H9 (cell line): ENCODE results near the gene MAGI1. TPM values are rescaled to one million over a fixed set of nuclear protein-coding genes. Genes with fewer than 3 reads are reported as not detected.

Experiments used
- DNase-seq: peaks from one replicate; pipeline ENCODE4 v3.0.0-alpha.2; 2017
- H2AFZ ChIP-seq: one replicate; pipeline ENCODE4 v1.6.1; 2013; ENCODE audit warnings: mild to moderate bottlenecking, low read length, control low read depth, moderate library complexity
- H2AK5ac ChIP-seq: 2 replicates; pipeline ENCODE4 v1.6.1; 2013; ENCODE audit warnings: low read length, control low read depth, mixed read lengths; ENCODE audit not compliant: insufficient read length
- H2BK120ac ChIP-seq: one replicate; pipeline ENCODE4 v1.6.1; 2013; ENCODE audit warnings: low read depth, mild to moderate bottlenecking, low read length, control low read depth, inconsistent platforms; ENCODE audit not compliant: poor library complexity, severe bottlenecking
- H2BK12ac ChIP-seq: 2 replicates; pipeline ENCODE4 v1.6.1; 2013; ENCODE audit warnings: low read length, control low read depth, mixed read lengths, low read depth; ENCODE audit not compliant: insufficient read length
- H2BK15ac ChIP-seq: 2 replicates; pipeline ENCODE4 v1.6.1; 2013; ENCODE audit warnings: low read depth, low read length, control low read depth
- H2BK20ac ChIP-seq: one replicate; pipeline ENCODE4 v1.6.1; 2013; ENCODE audit warnings: low read depth, mild to moderate bottlenecking, low read length, control low read depth, inconsistent platforms; ENCODE audit not compliant: poor library complexity, severe bottlenecking
- H2BK5ac ChIP-seq: 2 replicates; pipeline ENCODE4 v1.6.1; 2013; ENCODE audit warnings: low read length, control low read depth, mixed read lengths; ENCODE audit not compliant: insufficient read length
- H3K14ac ChIP-seq: 2 replicates; pipeline ENCODE4 v1.6.1; 2013; ENCODE audit warnings: low read length, control low read depth; ENCODE audit not compliant: insufficient read depth
- H3K18ac ChIP-seq: 2 replicates; pipeline ENCODE4 v1.6.1; 2013; ENCODE audit warnings: low read depth, mild to moderate bottlenecking, mixed read lengths, low read length, control low read depth; ENCODE audit not compliant: insufficient read length
- H3K23ac ChIP-seq: 2 replicates; pipeline ENCODE4 v1.6.1; 2013; ENCODE audit warnings: low read length, control low read depth, mixed read lengths, low read depth; ENCODE audit not compliant: insufficient read length
- H3K23me2 ChIP-seq: 2 replicates; pipeline ENCODE4 v1.6.1; 2013; ENCODE audit warnings: low read depth, mild to moderate bottlenecking, mixed read lengths, low read length, control low read depth; ENCODE audit not compliant: insufficient read length, poor library complexity, severe bottlenecking
- H3K27ac ChIP-seq: 2 replicates; pipeline ENCODE4 v1.5.1; 2013; ENCODE audit warnings: low read length, control low read depth, mixed read lengths, low read depth; ENCODE audit not compliant: insufficient read length
- H3K27me3 ChIP-seq: 2 replicates; pipeline ENCODE4 v1.6.1; 2013; ENCODE audit warnings: low read length, control low read depth, inconsistent platforms; ENCODE audit not compliant: insufficient read depth
- H3K4ac ChIP-seq: 2 replicates; pipeline ENCODE4 v1.6.1; 2013; ENCODE audit warnings: low read depth, mild to moderate bottlenecking, control low read depth, inconsistent platforms, low read length, moderate library complexity
- H3K4me1 ChIP-seq: 2 replicates; pipeline ENCODE4 v1.6.1; 2013; ENCODE audit warnings: low read length, control low read depth, inconsistent platforms; ENCODE audit not compliant: insufficient read depth
- H3K4me2 ChIP-seq: 2 replicates; pipeline ENCODE4 v1.6.1; 2013; ENCODE audit warnings: low read length, control low read depth, mixed read lengths; ENCODE audit not compliant: insufficient read length, insufficient read depth
- H3K56ac ChIP-seq: 2 replicates; pipeline ENCODE4 v1.6.1; 2013; ENCODE audit warnings: low read depth, mild to moderate bottlenecking, mixed read lengths, low read length, control low read depth; ENCODE audit not compliant: insufficient read length
- H3K79me1 ChIP-seq: 2 replicates; pipeline ENCODE4 v1.6.1; 2013; ENCODE audit warnings: low read depth, mild to moderate bottlenecking, moderate library complexity, low read length, control low read depth, inconsistent platforms; ENCODE audit not compliant: insufficient read depth, poor library complexity, severe bottlenecking
- H3K79me2 ChIP-seq: 2 replicates; pipeline ENCODE4 v1.6.1; 2013; ENCODE audit warnings: low read length, control low read depth, inconsistent platforms; ENCODE audit not compliant: insufficient read depth
- H3K9ac ChIP-seq: 2 replicates; pipeline ENCODE4 v1.6.1; 2013; ENCODE audit warnings: low read length, control low read depth, mixed read lengths; ENCODE audit not compliant: insufficient read length; ENCODE audit errors: extremely low read depth
- H3K9me3 ChIP-seq: one replicate; pipeline ENCODE4 v1.6.1; 2013; ENCODE audit warnings: low read depth, low read length, inconsistent platforms; ENCODE audit not compliant: control insufficient read depth
- H3T11ph ChIP-seq: one replicate; pipeline ENCODE4 v1.6.1; 2013; ENCODE audit warnings: mild to moderate bottlenecking, low read length, control low read depth, inconsistent platforms
- H4K20me1 ChIP-seq: one replicate; pipeline ENCODE4 v1.6.1; 2013; ENCODE audit not compliant: control insufficient read depth, insufficient read length, insufficient read depth
- H4K5ac ChIP-seq: 2 replicates; pipeline ENCODE4 v1.6.1; 2013; ENCODE audit warnings: low read depth, mild to moderate bottlenecking, mixed read lengths, low read length, control low read depth; ENCODE audit not compliant: insufficient read length
- H4K8ac ChIP-seq: replicated peaks from 2 replicates; pipeline ENCODE4 v1.6.1; 2013; ENCODE audit warnings: low read length, control low read depth, mixed read lengths, low read depth; ENCODE audit not compliant: insufficient read length
- H4K91ac ChIP-seq: 2 replicates; pipeline ENCODE4 v1.6.1; 2013; ENCODE audit warnings: low read depth, mild to moderate bottlenecking, moderate library complexity, mixed read lengths, low read length, control low read depth; ENCODE audit not compliant: insufficient read length
- H3K27ac Mint-ChIP-seq, 3 experiments: 2 replicates in 2 of 3; 3 replicates in 1 of 3; pipeline ENCODE4 v1.8.0; 2020 to 2021; ENCODE audit warnings: mixed read lengths in 3 of 3, mild to moderate bottlenecking in 1 of 3, moderate library complexity in 1 of 3
- H3K27me3 Mint-ChIP-seq: 2 replicates; pipeline ENCODE4 v1.8.0; 2021; ENCODE audit warnings: low read depth, mild to moderate bottlenecking, moderate library complexity, mixed read lengths
- H3K36me3 Mint-ChIP-seq, 3 experiments: 2 replicates in 2 of 3; 3 replicates in 1 of 3; pipeline ENCODE4 v1.8.0; 2020 to 2021; ENCODE audit warnings: low read depth in 3 of 3, mixed read lengths in 3 of 3; ENCODE audit not compliant: insufficient read depth in 1 of 3
- H3K4me1 Mint-ChIP-seq, 2 experiments: 2 replicates each; pipeline ENCODE4 v1.8.0; 2020; ENCODE audit warnings: mixed read lengths in 2 of 2
- H3K4me3 Mint-ChIP-seq, 2 experiments: 2 replicates in 1 of 2; 3 replicates in 1 of 2; pipeline ENCODE4 v1.8.0; 2020 to 2021; ENCODE audit warnings: mild to moderate bottlenecking in 2 of 2, mixed read lengths in 2 of 2, moderate library complexity in 1 of 2
- H3K9me3 Mint-ChIP-seq, 2 experiments: 2 replicates in 1 of 2; 3 replicates in 1 of 2; pipeline ENCODE4 v1.8.0; 2020; ENCODE audit warnings: mild to moderate bottlenecking in 2 of 2, mixed read lengths in 2 of 2, moderate library complexity in 1 of 2
- whole genome bisulfite sequencing: extraction: QIAGEN DNeasy Blood & Tissue Kit; methylation state at CpG from one replicate; pipeline ENCODE4 v1.1.7; 2013; ENCODE audit warnings: missing lambda C conversion rate, low lambda C conversion rate, mixed read lengths; ENCODE audit not compliant: insufficient read length; ENCODE audit errors: extremely low coverage; 5-methylcytosine and 5-hydroxymethylcytosine counted together
- total RNA-seq: library from RNA; stranded (reverse); gene quantifications from 2 replicates; pipeline ENCODE4 v1.2.1, GENCODE V29; 2021
- TF ChIP-seq, protein P1 (sequence below): fragments of 200-600 bp; sonication (generic); conservative IDR thresholded peaks from 3 replicates; pipeline ENCODE4 v1.8.0; 2021; ENCODE audit warnings: antibody characterized with exemption, mild to moderate bottlenecking

MAGI1 gene
- total RNA-seq, 1 experiment from 2014 or later, result 65.7 TPM

- H3K4me3 Mint-ChIP-seq, result no peak overlapping the region; a peak in 1 of 5 replicates
- Histone ChIP-seq H2AFZ (no peak overlapping the region), H3K27me3 (no peaks in the 10 kb centered on the region), H3K14ac (no peak overlapping the region), H3K4me1 (peaks cover 15% of the 10 kb centered on the region), H2BK5ac (no peak overlapping the region), H3K23ac (no peak overlapping the region), H4K5ac (no peak overlapping the region), H2BK15ac (no peak overlapping the region), H4K20me1 (no peaks in the 10 kb centered on the region), H2BK120ac (no peak overlapping the region), H2BK12ac (no peak overlapping the region), H3K79me1 (no peaks in the 10 kb centered on the region), H3K9me3 (no peaks in the 10 kb centered on the region), H3K56ac (no peak overlapping the region), H3K9ac (no peak overlapping the region), H3K27ac (no peak overlapping the region), H2BK20ac (no peak overlapping the region), H3K79me2 (no peaks in the 10 kb centered on the region), H3K18ac (no peak overlapping the region), H3K4ac (no peak overlapping the region), H2AK5ac (no peak overlapping the region), H3T11ph (no peak overlapping the region), H3K23me2 (no peaks in the 10 kb centered on the region), H3K4me2 (no peak overlapping the region), H4K8ac (no peak overlapping the region), H4K91ac (no peak overlapping the region)
- no peak for DNase-seq
- no peak overlapping the region for H3K27ac Mint-ChIP-seq
- H3K36me3 Mint-ChIP-seq, result no peaks in the 10 kb centered on the region
- peaks cover 77 to 82% of the 10 kb centered on the region in 2 experiments for H3K4me1 Mint-ChIP-seq
- H3K27me3 Mint-ChIP-seq, result no peaks in the 10 kb centered on the region
- TF ChIP-seq, protein P1, sequence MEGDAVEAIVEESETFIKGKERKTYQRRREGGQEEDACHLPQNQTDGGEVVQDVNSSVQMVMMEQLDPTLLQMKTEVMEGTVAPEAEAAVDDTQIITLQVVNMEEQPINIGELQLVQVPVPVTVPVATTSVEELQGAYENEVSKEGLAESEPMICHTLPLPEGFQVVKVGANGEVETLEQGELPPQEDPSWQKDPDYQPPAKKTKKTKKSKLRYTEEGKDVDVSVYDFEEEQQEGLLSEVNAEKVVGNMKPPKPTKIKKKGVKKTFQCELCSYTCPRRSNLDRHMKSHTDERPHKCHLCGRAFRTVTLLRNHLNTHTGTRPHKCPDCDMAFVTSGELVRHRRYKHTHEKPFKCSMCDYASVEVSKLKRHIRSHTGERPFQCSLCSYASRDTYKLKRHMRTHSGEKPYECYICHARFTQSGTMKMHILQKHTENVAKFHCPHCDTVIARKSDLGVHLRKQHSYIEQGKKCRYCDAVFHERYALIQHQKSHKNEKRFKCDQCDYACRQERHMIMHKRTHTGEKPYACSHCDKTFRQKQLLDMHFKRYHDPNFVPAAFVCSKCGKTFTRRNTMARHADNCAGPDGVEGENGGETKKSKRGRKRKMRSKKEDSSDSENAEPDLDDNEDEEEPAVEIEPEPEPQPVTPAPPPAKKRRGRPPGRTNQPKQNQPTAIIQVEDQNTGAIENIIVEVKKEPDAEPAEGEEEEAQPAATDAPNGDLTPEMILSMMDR, result no peak
- no peaks in the 10 kb centered on the region for H3K9me3 Mint-ChIP-seq
- no CpG with 5 or more reads among the region's 4 CpGs for WGBS
Measured at GRCh38 chr3:65717676-65718346, 320.9 kb downstream of the MAGI1 start.
